ENCODE data around the gene PRXL2B. TPM values are rescaled to one million over a fixed set of nuclear protein-coding genes. Genes with fewer than 3 reads are reported as not detected.

The PRXL2B gene
- total and polyA plus RNA-seq, 10 of the 15 experiments (the other 5 are each of a cell fraction or from before 2014, with no cell fraction given): 0.44 to 5.6 (median 4.0) TPM

DNA sequence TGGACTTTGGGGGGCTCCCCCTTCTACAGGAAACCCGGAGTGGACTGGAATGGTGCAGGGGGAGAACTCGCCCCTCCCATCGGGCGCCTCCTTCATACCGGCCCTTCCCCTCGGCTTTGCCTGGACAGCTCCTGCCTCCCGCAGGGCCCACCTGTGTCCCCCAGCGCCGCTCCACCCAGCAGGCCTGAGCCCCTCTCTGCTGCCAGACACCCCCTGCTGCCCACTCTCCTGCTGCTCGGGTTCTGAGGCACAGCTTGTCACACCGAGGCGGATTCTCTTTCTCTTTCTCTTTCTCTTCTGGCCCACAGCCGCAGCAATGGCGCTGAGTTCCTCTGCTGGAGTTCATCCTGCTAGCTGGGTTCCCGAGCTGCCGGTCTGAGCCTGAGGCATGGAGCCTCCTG is 30.3 kb upstream of the PRXL2B start, which contains the start of gene TNFRSF14:
Gene TNFRSF14, plus strand, starts transcription at position 95 of the 401 bp plus-strand sequence. Its CDS starts 294 bp downstream, at position 389.
- H3K27ac ChIP-seq (ENCODE audit: control insufficient read depth, insufficient read depth): peak within 1 kb of the TSS; percentile 99
- CTCF ChIA-PET: interaction anchor here (0.8 to 5.1 kb wide), 11 partner anchors 9 to 231 kb away, joined by 3 to 54 read pairs (median 6); partner anchors contain the start of genes PEX10 and PRXL2B
- SMC1A ChIA-PET (ENCODE audit: uncharacterized antibody, unreplicated experiment): interaction anchor here (0.9 to 4.7 kb wide), 4 partner anchors 9 to 28 kb away, joined by 3 to 39 read pairs (median 18); partner anchors contain the start of gene PRXL2B
- DNase-seq (ENCODE audit: low read depth, low spot score): no peak
- H4K20me1 ChIP-seq (ENCODE audit: control insufficient read depth, insufficient read depth): no peaks in the 10 kb centered on the region
- H3K36me3 ChIP-seq (ENCODE audit: control insufficient read depth in 2 of 2, insufficient read depth in 2 of 2, low read length in 1 of 2): peaks cover 0 to 2% of the 10 kb centered on the region in 2 experiments; a peak in 2 of 4 replicates
- peak within 1 kb of the TSS; percentile 98 for H3K9ac ChIP-seq (ENCODE audit: control insufficient read depth, insufficient read depth, low read length)
- ATAC-seq: peak; percentile 73
- RAD21 ChIA-PET (ENCODE audit: unreplicated experiment): interaction anchor here (0.7 to 3.3 kb wide), 9 partner anchors 9 to 361 kb away, joined by 3 to 41 read pairs (median 10); partner anchors contain the start of genes FAAP20 and PANK4
- BruUV-seq (replicated peaks): TSS peak; percentile 82
- peak; percentile 90 for FAIRE-seq
- in situ Hi-C loops (cut with MboI) (no loop called here), intact Hi-C loops (cut with micrococcal nuclease; ENCODE audit: unreplicated experiment) (loop anchor here (1.0 to 5.0 kb wide), 2 partner anchors 22 to 866 kb away; no protein-coding TSS in a partner anchor)
- H3K79me2 ChIP-seq (ENCODE audit: control insufficient read depth, insufficient read depth, low read length): peaks cover 38% of the 10 kb centered on the region
- H3K4me2 ChIP-seq (ENCODE audit: control insufficient read depth, insufficient read depth): peak within 1 kb of the TSS; percentile 97
- POLR2A ChIA-PET: interaction anchor here (1.7 to 5.5 kb wide), 4 partner anchors 10 to 28 kb away, joined by 5 to 61 read pairs (median 42); partner anchors contain the start of gene PRXL2B
- peak within 1 kb of the TSS; percentile 87 for H3K4me3 ChIP-seq
- 0% methylated on average over 16 of the region's 16 CpGs for WGBS (ENCODE audit: insufficient coverage, insufficient replicate concordance, low lambda C conversion rate, missing lambda C conversion rate)
- no peaks in the 10 kb centered on the region for H3K27me3 ChIP-seq (replicated peaks in 1 of 2; ENCODE audit: control insufficient read depth in 2 of 2, insufficient read depth in 2 of 2, low read length in 1 of 2)
- peak within 1 kb of the TSS; percentile 48 for H2AFZ ChIP-seq (ENCODE audit: control insufficient read depth, low read depth, low read length)
- peaks cover 25% of the 10 kb centered on the region for H3K4me1 ChIP-seq (ENCODE audit: control insufficient read depth, insufficient read depth, low read length)
- H3K9me3 ChIP-seq (replicated peaks; ENCODE audit: control insufficient read depth, insufficient read depth, low read length): no peaks in the 10 kb centered on the region
- TF ChIP-seq BACH1 (IDR thresholded peaks at IDR 0.05; ENCODE audit: borderline replicate concordance): no peak; the same call in 1 of the 2 replicates
- TF ChIP-seq RBBP5 (conservative IDR thresholded peaks at IDR 0.05): no peak
- no peak for TF ChIP-seq BMI1 (IDR thresholded peaks at IDR 0.05; ENCODE audit: borderline replicate concordance)
- TF ChIP-seq, protein P1, sequence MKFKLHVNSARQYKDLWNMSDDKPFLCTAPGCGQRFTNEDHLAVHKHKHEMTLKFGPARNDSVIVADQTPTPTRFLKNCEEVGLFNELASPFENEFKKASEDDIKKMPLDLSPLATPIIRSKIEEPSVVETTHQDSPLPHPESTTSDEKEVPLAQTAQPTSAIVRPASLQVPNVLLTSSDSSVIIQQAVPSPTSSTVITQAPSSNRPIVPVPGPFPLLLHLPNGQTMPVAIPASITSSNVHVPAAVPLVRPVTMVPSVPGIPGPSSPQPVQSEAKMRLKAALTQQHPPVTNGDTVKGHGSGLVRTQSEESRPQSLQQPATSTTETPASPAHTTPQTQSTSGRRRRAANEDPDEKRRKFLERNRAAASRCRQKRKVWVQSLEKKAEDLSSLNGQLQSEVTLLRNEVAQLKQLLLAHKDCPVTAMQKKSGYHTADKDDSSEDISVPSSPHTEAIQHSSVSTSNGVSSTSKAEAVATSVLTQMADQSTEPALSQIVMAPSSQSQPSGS (IDR thresholded peaks at IDR 0.05; ENCODE audit: low read length): no peak
- TF ChIP-seq ELK1 (IDR thresholded peaks at IDR 0.05; ENCODE audit: low read depth, low read length): 0 out of 2 replicates have a peak, but pooled peaks have one; percentile 36
- TF ChIP-seq STAT1 (conservative IDR thresholded peaks at IDR 0.05): no peak
- TF ChIP-seq, protein P2, sequence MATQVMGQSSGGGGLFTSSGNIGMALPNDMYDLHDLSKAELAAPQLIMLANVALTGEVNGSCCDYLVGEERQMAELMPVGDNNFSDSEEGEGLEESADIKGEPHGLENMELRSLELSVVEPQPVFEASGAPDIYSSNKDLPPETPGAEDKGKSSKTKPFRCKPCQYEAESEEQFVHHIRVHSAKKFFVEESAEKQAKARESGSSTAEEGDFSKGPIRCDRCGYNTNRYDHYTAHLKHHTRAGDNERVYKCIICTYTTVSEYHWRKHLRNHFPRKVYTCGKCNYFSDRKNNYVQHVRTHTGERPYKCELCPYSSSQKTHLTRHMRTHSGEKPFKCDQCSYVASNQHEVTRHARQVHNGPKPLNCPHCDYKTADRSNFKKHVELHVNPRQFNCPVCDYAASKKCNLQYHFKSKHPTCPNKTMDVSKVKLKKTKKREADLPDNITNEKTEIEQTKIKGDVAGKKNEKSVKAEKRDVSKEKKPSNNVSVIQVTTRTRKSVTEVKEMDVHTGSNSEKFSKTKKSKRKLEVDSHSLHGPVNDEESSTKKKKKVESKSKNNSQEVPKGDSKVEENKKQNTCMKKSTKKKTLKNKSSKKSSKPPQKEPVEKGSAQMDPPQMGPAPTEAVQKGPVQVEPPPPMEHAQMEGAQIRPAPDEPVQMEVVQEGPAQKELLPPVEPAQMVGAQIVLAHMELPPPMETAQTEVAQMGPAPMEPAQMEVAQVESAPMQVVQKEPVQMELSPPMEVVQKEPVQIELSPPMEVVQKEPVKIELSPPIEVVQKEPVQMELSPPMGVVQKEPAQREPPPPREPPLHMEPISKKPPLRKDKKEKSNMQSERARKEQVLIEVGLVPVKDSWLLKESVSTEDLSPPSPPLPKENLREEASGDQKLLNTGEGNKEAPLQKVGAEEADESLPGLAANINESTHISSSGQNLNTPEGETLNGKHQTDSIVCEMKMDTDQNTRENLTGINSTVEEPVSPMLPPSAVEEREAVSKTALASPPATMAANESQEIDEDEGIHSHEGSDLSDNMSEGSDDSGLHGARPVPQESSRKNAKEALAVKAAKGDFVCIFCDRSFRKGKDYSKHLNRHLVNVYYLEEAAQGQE (IDR thresholded peaks at IDR 0.05; ENCODE audit: low read depth, low read length): no peak
- no peak for TF ChIP-seq MYB (IDR thresholded peaks at IDR 0.05; ENCODE audit: borderline replicate concordance, low read depth, low read length)
- peak; percentile 89; the same call in 1 of the 2 replicates for TF ChIP-seq CHD1 (IDR thresholded peaks at IDR 0.05; ENCODE audit: low read depth, low read length)
- TF ChIP-seq PBX3 (IDR thresholded peaks at IDR 0.05; ENCODE audit: insufficient replicate concordance, low read depth, low read length): no peak
- TF ChIP-seq ASH2L (IDR thresholded peaks at IDR 0.05; ENCODE audit: borderline replicate concordance, low read depth): no peak
- TF ChIP-seq, protein P3, sequence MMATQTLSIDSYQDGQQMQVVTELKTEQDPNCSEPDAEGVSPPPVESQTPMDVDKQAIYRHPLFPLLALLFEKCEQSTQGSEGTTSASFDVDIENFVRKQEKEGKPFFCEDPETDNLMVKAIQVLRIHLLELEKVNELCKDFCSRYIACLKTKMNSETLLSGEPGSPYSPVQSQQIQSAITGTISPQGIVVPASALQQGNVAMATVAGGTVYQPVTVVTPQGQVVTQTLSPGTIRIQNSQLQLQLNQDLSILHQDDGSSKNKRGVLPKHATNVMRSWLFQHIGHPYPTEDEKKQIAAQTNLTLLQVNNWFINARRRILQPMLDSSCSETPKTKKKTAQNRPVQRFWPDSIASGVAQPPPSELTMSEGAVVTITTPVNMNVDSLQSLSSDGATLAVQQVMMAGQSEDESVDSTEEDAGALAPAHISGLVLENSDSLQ (IDR thresholded peaks at IDR 0.05): no peak
- TF ChIP-seq PAX5 (IDR thresholded peaks at IDR 0.05; ENCODE audit: borderline replicate concordance, low read depth, low read length): no peak
- no peak for TF ChIP-seq TARDBP (IDR thresholded peaks at IDR 0.05; ENCODE audit: borderline replicate concordance)

Data from GM12878 (cell line).